Upper lobe of left lung (tissue), 6 donors: ENCODE results near the gene PRR33. TPM values are rescaled to one million over a fixed set of nuclear protein-coding genes. Genes with fewer than 3 reads are reported as not detected.

ENCODE experiments used
- ATAC-seq, 2 donors: fragments of 200-7000 bp; cut with Tn5 transposase; one replicate each; pipeline ENCODE4 v1.9.1; 2022; ENCODE audit warnings: mild to moderate bottlenecking in 2 of 2, moderate library complexity in 2 of 2; ENCODE audit not compliant: low FRiP score in 2 of 2
- DNase-seq, 2 donors: peaks; one replicate each; pipeline ENCODE4 v3.0.0-alpha.2; 2019 to 2020
- H3K27ac ChIP-seq, 4 donors: fragments of 200-600 bp; sonication (generic); one replicate each; pipeline ENCODE4 v1.5.1; 2016 to 2019
- H3K27me3 ChIP-seq, 4 donors: fragments of 200-600 bp; sonication (generic); one replicate each; pipeline ENCODE4 v1.5.1; 2017 to 2019
- H3K36me3 ChIP-seq, 4 donors: fragments of 200-600 bp; sonication (generic); one replicate each; pipeline ENCODE4 v1.5.1; 2016 to 2019
- H3K4me1 ChIP-seq, 4 donors: fragments of 200-600 bp; sonication (generic); one replicate each; pipeline ENCODE4 v1.5.1; 2018 to 2019
- H3K4me3 ChIP-seq, 4 donors: fragments of 200-600 bp; sonication (generic); one replicate each; pipeline ENCODE4 v1.5.1; 2017 to 2019; ENCODE audit warnings: mild to moderate bottlenecking in 2 of 4, moderate library complexity in 1 of 4
- H3K9me3 ChIP-seq, 4 donors: fragments of 200-600 bp; sonication (generic); one replicate each; pipeline ENCODE4 v1.5.1; 2018 to 2019
- EP300 ChIP-seq, 4 donors: sonication (generic); formaldehyde crosslinking; IDR thresholded peaks; one replicate each; pipeline ENCODE4 v1.5.1; 2017; ENCODE audit warnings: antibody characterized with exemption in 4 of 4, control low read depth in 2 of 4
- POLR2A ChIP-seq, 4 donors: fragments of 450-650 bp; IDR thresholded peaks; one replicate each; pipeline ENCODE4 v1.5.1; 2016 to 2017; ENCODE audit warnings: antibody characterized with exemption in 4 of 4, mild to moderate bottlenecking in 2 of 4
- POLR2AphosphoS5 ChIP-seq, 2 donors: sonication (generic); formaldehyde crosslinking; IDR thresholded peaks; one replicate each; pipeline ENCODE4 v1.5.1; 2017; ENCODE audit warnings: antibody characterized with exemption in 2 of 2
- WGBS, 2 donors: methylation state at CpG; one replicate each; pipeline ENCODE4 v1.1.5; 2017 to 2018; 5-methylcytosine and 5-hydroxymethylcytosine counted together
- total RNA-seq, 6 donors: library from RNA; depleted of rRNA in 4 of 6; stranded (reverse); fragments of >200 nt in 4 of 6; gene quantifications; one replicate each; pipeline versions ENCODE4 v1.1.0 to v1.2.1, GENCODE V29; 2016 to 2021
- TF ChIP-seq, protein P1 (sequence below), 6 experiments: fragments of 450-650 bp in 4 of 6; fragments of 200-600 bp in 2 of 6; sonication (generic) in 2 of 6; IDR thresholded peaks; one replicate each; pipeline ENCODE4 v1.5.1; 2016 to 2019; ENCODE audit warnings: antibody characterized with exemption in 6 of 6
- donor health status: DM: no; HTN: no; CAD: no; lungs with moderate emphysema.
- donor health status: DM: no; HTN: yes; CAD: no; lungs with severe emphysema.

The PRR33 gene
- total RNA-seq, 6 donors from 2014 or later, result not detected

- TF ChIP-seq POLR2AphosphoS5 (IDR thresholded peaks at IDR 0.05), result no peak
- TF ChIP-seq, protein P1, sequence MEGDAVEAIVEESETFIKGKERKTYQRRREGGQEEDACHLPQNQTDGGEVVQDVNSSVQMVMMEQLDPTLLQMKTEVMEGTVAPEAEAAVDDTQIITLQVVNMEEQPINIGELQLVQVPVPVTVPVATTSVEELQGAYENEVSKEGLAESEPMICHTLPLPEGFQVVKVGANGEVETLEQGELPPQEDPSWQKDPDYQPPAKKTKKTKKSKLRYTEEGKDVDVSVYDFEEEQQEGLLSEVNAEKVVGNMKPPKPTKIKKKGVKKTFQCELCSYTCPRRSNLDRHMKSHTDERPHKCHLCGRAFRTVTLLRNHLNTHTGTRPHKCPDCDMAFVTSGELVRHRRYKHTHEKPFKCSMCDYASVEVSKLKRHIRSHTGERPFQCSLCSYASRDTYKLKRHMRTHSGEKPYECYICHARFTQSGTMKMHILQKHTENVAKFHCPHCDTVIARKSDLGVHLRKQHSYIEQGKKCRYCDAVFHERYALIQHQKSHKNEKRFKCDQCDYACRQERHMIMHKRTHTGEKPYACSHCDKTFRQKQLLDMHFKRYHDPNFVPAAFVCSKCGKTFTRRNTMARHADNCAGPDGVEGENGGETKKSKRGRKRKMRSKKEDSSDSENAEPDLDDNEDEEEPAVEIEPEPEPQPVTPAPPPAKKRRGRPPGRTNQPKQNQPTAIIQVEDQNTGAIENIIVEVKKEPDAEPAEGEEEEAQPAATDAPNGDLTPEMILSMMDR (IDR thresholded peaks at IDR 0.05), result no peak
- no peak for TF ChIP-seq EP300 (IDR thresholded peaks at IDR 0.05)
- no peak for TF ChIP-seq POLR2A (IDR thresholded peaks at IDR 0.05)
- WGBS, 2 donors, result 68 to 79% methylated on average over 22 to 33 of the region's 34 CpGs
Observed at GRCh38 chr11:1890856-1891830, 552 bp downstream of the PRR33 start.

GRCh38 chr11:1889941-1890855 lies 1.5 kb downstream of the PRR33 start:
- DNase-seq (peak in 1 of 2 donors; percentile 79), ATAC-seq (peak in 1 of 2 donors; percentile 15)
- WGBS, 2 donors, result 83 to 86% methylated on average over 21 to 33 of the region's 33 CpGs

More at GRCh38 chr11:1890856-1891830, 552 bp downstream of the PRR33 start:
- DNase-seq (peak in 1 of 2 donors; percentile 71), ATAC-seq (peak in 1 of 2 donors; percentile 22)
- H3K27ac ChIP-seq, result no peak overlapping the region
- H3K4me1 ChIP-seq, result peaks cover 0 to 4% (median 0%) of the 10 kb centered on the region in 4 donors
- no peaks in the 10 kb centered on the region for H3K9me3 ChIP-seq
- no peak overlapping the region for H3K4me3 ChIP-seq
- H3K27me3 ChIP-seq, result no peaks in the 10 kb centered on the region
- H3K36me3 ChIP-seq, result no peaks in the 10 kb centered on the region

GRCh38 chr11:1889224-1889930 lies 2.3 kb downstream of the PRR33 start:
- no peaks in the 10 kb centered on the region for H3K36me3 ChIP-seq
- H3K4me1 ChIP-seq, result peaks cover 0 to 4% (median 0%) of the 10 kb centered on the region in 4 donors
- H3K9me3 ChIP-seq, result no peaks in the 10 kb centered on the region
- H3K27ac ChIP-seq, result no peak overlapping the region
- TF ChIP-seq EP300 (IDR thresholded peaks at IDR 0.05), result no peak
- no peak for TF ChIP-seq POLR2AphosphoS5 (IDR thresholded peaks at IDR 0.05)
- TF ChIP-seq POLR2A (IDR thresholded peaks at IDR 0.05), result no peak
- TF ChIP-seq, protein P1 (IDR thresholded peaks at IDR 0.05), result no peak
- H3K27me3 ChIP-seq, result no peaks in the 10 kb centered on the region
- WGBS, 2 donors, result 40 to 70% methylated on average over 1 to 13 of the region's 34 CpGs
- ATAC-seq (peak; percentile 30 to 63), DNase-seq (peak in 1 of 2 donors; percentile 90)
- H3K4me3 ChIP-seq, result no peak overlapping the region

More at GRCh38 chr11:1889941-1890855, 1.5 kb downstream of the PRR33 start:
- TF ChIP-seq, protein P1 (IDR thresholded peaks at IDR 0.05), result no peak
- TF ChIP-seq POLR2A (IDR thresholded peaks at IDR 0.05) (no peak), POLR2AphosphoS5 (IDR thresholded peaks at IDR 0.05) (no peak), EP300 (IDR thresholded peaks at IDR 0.05) (no peak)
- H3K27me3 ChIP-seq, result no peaks in the 10 kb centered on the region
- peaks cover 0 to 4% (median 0%) of the 10 kb centered on the region in 4 donors for H3K4me1 ChIP-seq
- H3K9me3 ChIP-seq, result no peaks in the 10 kb centered on the region
- H3K36me3 ChIP-seq, result no peaks in the 10 kb centered on the region
- H3K27ac ChIP-seq, result no peak overlapping the region
- H3K4me3 ChIP-seq, result no peak overlapping the region

DNA sequence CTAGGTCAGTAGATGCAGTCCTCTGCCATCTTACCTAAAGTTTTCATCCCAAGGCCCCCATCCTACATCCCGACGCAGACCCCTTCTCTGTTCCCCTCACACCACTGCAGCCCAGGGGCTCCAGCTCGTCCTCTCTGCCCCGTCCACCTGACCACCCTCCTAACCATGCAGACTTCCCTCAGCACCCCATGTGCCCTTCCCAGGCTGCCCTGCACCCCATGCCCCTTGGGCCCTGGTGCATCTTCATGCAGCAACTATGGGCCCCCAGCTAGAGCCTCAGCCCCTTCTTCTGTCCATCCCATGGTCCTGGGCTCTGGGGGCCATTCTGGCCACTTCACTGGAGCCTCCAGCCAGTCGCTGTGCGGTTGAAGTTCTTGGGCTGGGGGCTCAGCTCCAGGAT lies 2.9 kb downstream of the PRR33 start:
- H3K36me3 ChIP-seq, result no peaks in the 10 kb centered on the region

More for the DNA sequence above, 2.9 kb downstream of the PRR33 start:
- no peak overlapping the region for H3K4me3 ChIP-seq
- H3K27ac ChIP-seq, result no peak overlapping the region
- H3K9me3 ChIP-seq, result no peaks in the 10 kb centered on the region
- TF ChIP-seq POLR2A (IDR thresholded peaks at IDR 0.05) (no peak), POLR2AphosphoS5 (IDR thresholded peaks at IDR 0.05) (no peak), EP300 (IDR thresholded peaks at IDR 0.05) (no peak)
- TF ChIP-seq, protein P1 (IDR thresholded peaks at IDR 0.05), result no peak
- DNase-seq (no peak), ATAC-seq (no peak)
- no peaks in the 10 kb centered on the region for H3K27me3 ChIP-seq
- peaks cover 0 to 4% (median 0%) of the 10 kb centered on the region in 4 donors for H3K4me1 ChIP-seq
- 68 to 93% methylated on average over 5 to 6 of the region's 6 CpGs for WGBS, 2 donors
